H1 (cell line): ENCODE data around the gene ZSWIM4. TPM values are rescaled to one million over a fixed set of nuclear protein-coding genes. Genes with fewer than 3 reads are reported as not detected.
A peak's percentile ranks its signal among the peaks of the same experiment; 100 is the strongest.

Experiments
- CTCF ChIA-PET: fragments of 300-600 bp; sonication (Branson Sonifier 250); formaldehyde crosslinking; loops from one replicate; lab custom pipeline; 2021; ENCODE audit not compliant: partially characterized antibody; lab: Charles Lee
- POLR2A ChIA-PET: fragments of 300-600 bp; sonication (Branson Sonifier 250); formaldehyde crosslinking; loops from one replicate; lab custom pipeline; 2021; ENCODE audit warnings: inconsistent platforms; ENCODE audit not compliant: partially characterized antibody; lab: Charles Lee
- DNase-seq, 2 experiments: peaks; one replicate each; pipeline versions ENCODE4 v3.0.0 to v3.0.0-alpha.2; 2010 to 2022; ENCODE audit warnings: low spot score in 2 of 2, low read depth in 1 of 2, mixed read lengths in 1 of 2
- FAIRE-seq: peaks from 2 replicates; lab custom pipeline; 2011; peaks lifted over from hg19 to GRCh38; lab: Jason Lieb, UNC
- H2AFZ ChIP-seq: 2 replicates; pipeline ENCODE4 v1.8.1; 2012; ENCODE audit warnings: low read length, inconsistent platforms
- H2AK5ac ChIP-seq: 2 replicates; pipeline ENCODE4 v1.6.1; 2013; ENCODE audit warnings: low read depth, low read length
- H2BK120ac ChIP-seq: replicated peaks from 2 replicates; pipeline ENCODE3; 2013; ENCODE audit warnings: low read depth, low read length, inconsistent platforms
- H2BK12ac ChIP-seq: 2 replicates; pipeline ENCODE4 v1.6.1; 2013; ENCODE audit warnings: low read depth, low read length
- H2BK15ac ChIP-seq: 2 replicates; pipeline ENCODE4 v1.6.1; 2013; ENCODE audit warnings: low read length
- H2BK20ac ChIP-seq: 2 replicates; pipeline ENCODE4 v1.6.1; 2013; ENCODE audit warnings: low read length
- H2BK5ac ChIP-seq: 2 replicates; pipeline ENCODE4 v1.6.1; 2013; ENCODE audit warnings: low read depth, low read length
- H3K14ac ChIP-seq: 2 replicates; pipeline ENCODE4 v1.6.1; 2013; ENCODE audit warnings: inconsistent platforms; ENCODE audit not compliant: insufficient read length
- H3K18ac ChIP-seq: 2 replicates; pipeline ENCODE4 v1.6.1; 2013; ENCODE audit warnings: low read length; ENCODE audit errors: extremely low read depth
- H3K23ac ChIP-seq: 2 replicates; pipeline ENCODE4 v1.6.1; 2013; ENCODE audit warnings: inconsistent platforms; ENCODE audit not compliant: insufficient read length
- H3K23me2 ChIP-seq: 2 replicates; pipeline ENCODE4 v1.6.1; 2013; ENCODE audit warnings: low read depth, low read length
- H3K27ac ChIP-seq: 2 replicates; pipeline ENCODE4 v1.6.1; 2011; ENCODE audit warnings: low read depth, low read length, inconsistent platforms
- H3K27me3 ChIP-seq, 4 experiments: replicated peaks in 1 of 4; 1 replicate in 1 of 4; 2 replicates in 3 of 4; pipeline versions ENCODE4 v1.6.1 to v1.8.1; 2011 to 2013; ENCODE audit warnings: low read length in 3 of 4, mild to moderate bottlenecking in 3 of 4, inconsistent platforms in 2 of 4, mixed read lengths in 2 of 4, moderate library complexity in 1 of 4; ENCODE audit not compliant: control insufficient read depth in 3 of 4, insufficient read depth in 3 of 4; ENCODE audit errors: extremely low read depth in 1 of 4
- H3K36me3 ChIP-seq, 4 experiments: 2 replicates each; pipeline versions ENCODE4 v1.6.1 to v1.8.1; 2011 to 2013; ENCODE audit warnings: mild to moderate bottlenecking in 4 of 4, low read length in 3 of 4, moderate library complexity in 2 of 4, control low read depth in 1 of 4, inconsistent platforms in 1 of 4; ENCODE audit not compliant: insufficient read depth in 4 of 4, control insufficient read depth in 2 of 4
- H3K4ac ChIP-seq: replicated peaks from 2 replicates; pipeline ENCODE3; 2013; ENCODE audit warnings: low read length, low read depth, mixed read lengths, inconsistent platforms; ENCODE audit not compliant: insufficient read length
- H3K4me1 ChIP-seq, 4 experiments: replicated peaks in 1 of 4; 1 replicate in 1 of 4; 2 replicates in 3 of 4; pipeline versions ENCODE4 v1.6.1 to v1.8.1; 2011 to 2013; ENCODE audit warnings: low read length in 3 of 4, inconsistent platforms in 2 of 4, mixed read lengths in 1 of 4; ENCODE audit not compliant: insufficient read depth in 4 of 4, control insufficient read depth in 3 of 4
- H3K4me2 ChIP-seq, 2 experiments: 2 replicates each; pipeline versions ENCODE4 v1.6.1 to v1.8.1; 2011 to 2013; ENCODE audit warnings: low read depth in 2 of 2, low read length in 2 of 2, control low read depth in 1 of 2, inconsistent platforms in 1 of 2, mild to moderate bottlenecking in 1 of 2; ENCODE audit not compliant: insufficient read depth in 1 of 2
- H3K4me3 ChIP-seq, 4 experiments: fragments of 200-600, 300-600 bp in 1 of 4; sonication (generic), shearing (Covaris generic), sonication (Bioruptor Twin) in 1 of 4; 2 replicates each; pipeline versions ENCODE4 v1.5.1 to v1.8.1; 2011 to 2016; ENCODE audit warnings: low read length in 4 of 4, low read depth in 3 of 4, control low read depth in 2 of 4, inconsistent platforms in 2 of 4, mild to moderate bottlenecking in 2 of 4, mixed read lengths in 1 of 4, moderate library complexity in 1 of 4; ENCODE audit not compliant: insufficient read depth in 2 of 4; ENCODE audit errors: extremely low read depth in 1 of 4
- H3K56ac ChIP-seq: replicated peaks from 2 replicates; pipeline ENCODE3; 2013; ENCODE audit warnings: low read depth, mild to moderate bottlenecking, mixed read lengths, low read length, inconsistent platforms; ENCODE audit not compliant: insufficient read length
- H3K79me1 ChIP-seq: 2 replicates; pipeline ENCODE4 v1.6.1; 2013; ENCODE audit warnings: low read depth, low read length, control low read depth
- H3K79me2 ChIP-seq, 2 experiments: 2 replicates each; pipeline versions ENCODE4 v1.6.1 to v1.8.1; 2012 to 2013; ENCODE audit warnings: low read length in 2 of 2, mild to moderate bottlenecking in 2 of 2, inconsistent platforms in 1 of 2; ENCODE audit not compliant: insufficient read depth in 2 of 2, control insufficient read depth in 1 of 2
- H3K9ac ChIP-seq, 4 experiments: replicated peaks in 1 of 4; 1 replicate in 1 of 4; 2 replicates in 3 of 4; pipeline versions ENCODE4 v1.6.1 to v1.8.1; 2011 to 2013; ENCODE audit warnings: low read depth in 3 of 4, low read length in 3 of 4, control low read depth in 2 of 4, mild to moderate bottlenecking in 2 of 4, moderate library complexity in 2 of 4, inconsistent platforms in 1 of 4; ENCODE audit errors: extremely low read depth in 1 of 4
- H3K9me3 ChIP-seq, 2 experiments: 2 replicates each; pipeline versions ENCODE4 v1.6.1 to v1.8.1; 2012 to 2013; ENCODE audit warnings: mild to moderate bottlenecking in 2 of 2, moderate library complexity in 2 of 2, control low read depth in 1 of 2, inconsistent platforms in 1 of 2, low read depth in 1 of 2, low read length in 1 of 2, mixed read lengths in 1 of 2; ENCODE audit not compliant: insufficient read depth in 2 of 2
- H4K20me1 ChIP-seq, 2 experiments: replicated peaks in 1 of 2; 2 replicates each; pipeline versions ENCODE3 to v1.8.1; 2011 to 2013; ENCODE audit warnings: inconsistent platforms in 2 of 2, low read length in 2 of 2, mild to moderate bottlenecking in 1 of 2; ENCODE audit not compliant: insufficient read depth in 2 of 2, control insufficient read depth in 1 of 2
- H4K5ac ChIP-seq: 2 replicates; pipeline ENCODE4 v1.6.1; 2013; ENCODE audit warnings: low read length, low read depth, mixed read lengths, inconsistent platforms; ENCODE audit not compliant: insufficient read length
- H4K8ac ChIP-seq: 2 replicates; pipeline ENCODE4 v1.8.0; 2013; ENCODE audit warnings: mild to moderate bottlenecking, moderate library complexity, low read length, inconsistent platforms; ENCODE audit not compliant: insufficient read depth; ENCODE audit errors: extremely low read depth
- H4K91ac ChIP-seq: replicated peaks from 2 replicates; pipeline ENCODE3; 2013; ENCODE audit warnings: low read length, mixed read lengths, inconsistent platforms; ENCODE audit not compliant: insufficient read length
- CBX8 ChIP-seq: fragments of 300-800, 300-1000 bp; sonication (generic); IDR thresholded peaks from 2 replicates; pipeline ENCODE4 v1.7.1; 2016; ENCODE audit warnings: low read depth, low read length, borderline replicate concordance
- CHD2 ChIP-seq: IDR thresholded peaks from 2 replicates; pipeline ENCODE4 v1.6.1; 2012; ENCODE audit warnings: low read length, improper control_type of control experiment
- SP1 ChIP-seq: IDR thresholded peaks from 2 replicates; pipeline ENCODE4 v1.6.1; 2011; ENCODE audit warnings: low read depth, low read length
- WGBS, 2 experiments: shearing (Covaris generic) in 1 of 2; methylation state at CpG; one replicate each; pipeline versions ENCODE4 v1.1.6 to v1.1.7; 2013 to 2015; ENCODE audit warnings: low lambda C conversion rate in 2 of 2, mixed read lengths in 2 of 2, inconsistent platforms in 1 of 2, low coverage in 1 of 2, missing lambda C conversion rate in 1 of 2; ENCODE audit not compliant: insufficient replicate concordance in 2 of 2, insufficient coverage in 1 of 2, insufficient read length in 1 of 2; ENCODE audit errors: extremely low coverage in 1 of 2, missing lambda C conversion rate in 1 of 2; 5-methylcytosine and 5-hydroxymethylcytosine counted together
- polyA plus RNA-seq, 7 experiments: library from polyadenylated mRNA; depleted of rRNA in 3 of 7; stranded (reverse) in 5 of 7; unstranded in 2 of 7; fragments of >200 nt in 5 of 7; fragments of 200-250 nt in 2 of 7; gene quantifications; 1 replicate in 5 of 7; 2 replicates in 1 of 7; 4 replicates in 1 of 7; pipeline versions ENCODE4 v1.2.1 to v1.2.3, GENCODE V29; 2011 to 2013; ENCODE audit warnings: missing spikeins in 2 of 7, mixed read lengths in 2 of 7
- total RNA-seq: library from RNA; stranded (reverse); fragmentation: NEBNext Ultra II Directional; extraction: Animal tissue kit (Norgen Biotek cat#: 25700); gene quantifications from 2 replicates; pipeline ENCODE4 v1.2.1, GENCODE V29; 2021
- TF ChIP-seq, protein P1 (sequence below): IDR thresholded peaks from 2 replicates; pipeline ENCODE4 v1.6.1; 2011; ENCODE audit warnings: low read depth, mild to moderate bottlenecking, low read length; ENCODE audit not compliant: insufficient read depth
- TF ChIP-seq, protein P2 (sequence below), 3 experiments: IDR thresholded peaks; 1 replicate in 2 of 3; 2 replicates in 1 of 3; pipeline versions ENCODE4 v1.5.1 to v1.6.1; 2011; ENCODE audit warnings: low read length in 3 of 3, mild to moderate bottlenecking in 3 of 3, inconsistent platforms in 2 of 3, low read depth in 1 of 3, moderate library complexity in 1 of 3; ENCODE audit not compliant: insufficient read depth in 1 of 3; ENCODE audit errors: control extremely low read depth in 1 of 3

The ZSWIM4 gene
- total and polyA plus RNA-seq, 2 of the 8 experiments (the other 6 are each of a cell fraction or from before 2014, with no cell fraction given) = 12.2 to 31.1 TPM

GRCh38 chr19:13839130-13839937 is 44.1 kb downstream of the ZSWIM4 start:
- Histone ChIP-seq H2BK15ac (no peak overlapping the region), H2BK20ac (no peak overlapping the region), H3K79me2 (peaks cover 0 to 3% of the 10 kb centered on the region in 2 experiments; a peak in 2 of 4 replicates), H4K5ac (peak overlapping the region; percentile 27), H3K4ac (peak overlapping the region; percentile 53), H3K27ac (peak overlapping the region; percentile 40; the same call in 1 of the 2 replicates), H3K79me1 (no peaks in the 10 kb centered on the region), H2AK5ac (no peak overlapping the region), H3K4me2 (no peak overlapping the region), H2BK120ac (no peak overlapping the region), H3K18ac (peak overlapping the region; percentile 48), H2BK12ac (peak overlapping the region; percentile 75; the same call in 1 of the 2 replicates), H3K23ac (no peak overlapping the region), H3K9ac (no peak overlapping the region), H3K27me3 (no peaks in the 10 kb centered on the region), H3K14ac (no peak overlapping the region), H2BK5ac (no peak overlapping the region; the same call in 1 of the 2 replicates), H3K56ac (no peak overlapping the region), H2AFZ (no peak overlapping the region), H4K8ac (peak overlapping the region; percentile 88), H4K20me1 (peaks cover 1 to 9% of the 10 kb centered on the region in 2 experiments), H3K23me2 (peaks cover 6% of the 10 kb centered on the region; the same call in 1 of the 2 replicates), H3K9me3 (no peaks in the 10 kb centered on the region), H3K4me3 (no peak overlapping the region), H3K36me3 (no peaks in the 10 kb centered on the region), H4K91ac (peak overlapping the region; percentile 2), H3K4me1 (peaks cover 0 to 34% (median 25%) of the 10 kb centered on the region in 4 experiments; a peak in 6 of 7 replicates)
- DNase-seq (peak in 1 of 2 experiments; percentile 69), FAIRE-seq (no peak)
- WGBS, 2 experiments = 80% methylated on average over 18 of the region's 36 CpGs; no CpG with 5 or more reads in 1 of the 2 experiments
- CTCF ChIA-PET = interaction anchor here (0.6 to 2.4 kb wide), 8 partner anchors 10 to 480 kb away, joined by 3 to 13 read pairs (median 4); no protein-coding TSS in a partner anchor
- POLR2A ChIA-PET = interaction anchor here (0.6 to 1.9 kb wide), 6 partner anchors 9 to 673 kb away, joined by 3 to 8 read pairs (median 6); no protein-coding TSS in a partner anchor
- no peak for TF ChIP-seq CBX8
- no peak for TF ChIP-seq CHD2
- TF ChIP-seq, protein P1, sequence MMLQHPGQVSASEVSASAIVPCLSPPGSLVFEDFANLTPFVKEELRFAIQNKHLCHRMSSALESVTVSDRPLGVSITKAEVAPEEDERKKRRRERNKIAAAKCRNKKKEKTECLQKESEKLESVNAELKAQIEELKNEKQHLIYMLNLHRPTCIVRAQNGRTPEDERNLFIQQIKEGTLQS = no peak
- TF ChIP-seq SP1 = no peak
- TF ChIP-seq, protein P2, sequence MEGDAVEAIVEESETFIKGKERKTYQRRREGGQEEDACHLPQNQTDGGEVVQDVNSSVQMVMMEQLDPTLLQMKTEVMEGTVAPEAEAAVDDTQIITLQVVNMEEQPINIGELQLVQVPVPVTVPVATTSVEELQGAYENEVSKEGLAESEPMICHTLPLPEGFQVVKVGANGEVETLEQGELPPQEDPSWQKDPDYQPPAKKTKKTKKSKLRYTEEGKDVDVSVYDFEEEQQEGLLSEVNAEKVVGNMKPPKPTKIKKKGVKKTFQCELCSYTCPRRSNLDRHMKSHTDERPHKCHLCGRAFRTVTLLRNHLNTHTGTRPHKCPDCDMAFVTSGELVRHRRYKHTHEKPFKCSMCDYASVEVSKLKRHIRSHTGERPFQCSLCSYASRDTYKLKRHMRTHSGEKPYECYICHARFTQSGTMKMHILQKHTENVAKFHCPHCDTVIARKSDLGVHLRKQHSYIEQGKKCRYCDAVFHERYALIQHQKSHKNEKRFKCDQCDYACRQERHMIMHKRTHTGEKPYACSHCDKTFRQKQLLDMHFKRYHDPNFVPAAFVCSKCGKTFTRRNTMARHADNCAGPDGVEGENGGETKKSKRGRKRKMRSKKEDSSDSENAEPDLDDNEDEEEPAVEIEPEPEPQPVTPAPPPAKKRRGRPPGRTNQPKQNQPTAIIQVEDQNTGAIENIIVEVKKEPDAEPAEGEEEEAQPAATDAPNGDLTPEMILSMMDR (IDR thresholded peaks at IDR 0.05; ENCODE audit: control extremely low read depth in 1 of 3, insufficient read depth in 1 of 3, low read depth in 1 of 3, low read length in 3 of 3) = peak in 2 of 3 experiments; percentile 5 to 11; a peak in 1 of 4 replicates
